ENCODE data around the gene RIC8A. TPM values are rescaled to one million over a fixed set of nuclear protein-coding genes. Genes with fewer than 3 reads are reported as not detected.
"Not testable (repeated sequence)": the region's sequence is repeated elsewhere in the genome, so short reads cannot be mapped to it uniquely, and the experiment has no call there.

The RIC8A gene
- total RNA-seq, result 108 and 114 TPM in 2 replicates

DNA sequence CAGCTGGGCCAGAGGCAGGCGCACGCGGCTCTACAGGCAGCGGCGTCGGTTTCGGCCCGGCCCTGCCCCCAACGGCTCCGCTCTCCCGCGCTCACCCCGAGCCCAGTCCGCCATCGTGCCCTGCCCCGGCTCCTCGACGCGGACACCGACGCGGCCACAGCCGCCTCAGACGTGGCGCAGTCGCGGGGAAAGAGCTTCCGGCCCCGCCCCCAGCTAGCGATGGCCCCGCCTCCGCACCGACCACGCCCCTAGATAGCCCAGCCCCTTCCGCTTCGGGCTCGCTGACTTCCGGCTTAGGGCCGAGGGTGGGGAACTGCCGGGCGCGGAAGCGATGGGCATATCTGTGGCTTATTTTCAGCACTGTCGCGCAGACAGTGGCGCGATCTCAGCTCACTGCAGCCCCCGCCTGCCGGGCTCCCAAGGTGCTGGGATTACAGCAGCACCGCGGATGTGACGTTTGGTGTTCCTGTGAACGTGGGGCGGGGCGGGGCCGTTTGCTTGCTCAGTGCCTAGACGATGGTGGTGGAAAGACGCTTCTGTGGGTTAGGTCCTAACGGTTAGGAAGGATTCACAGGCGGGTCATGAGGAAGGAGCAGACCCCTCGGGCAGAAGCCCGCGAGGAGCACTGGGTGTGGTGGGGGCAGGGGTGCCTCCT, at the start of gene RIC8A, which contains the start of gene BET1L:
Gene RIC8A, plus strand, starts transcription at position 501 of the 655 bp plus-strand sequence. CDS start 1,147 bp downstream, outside the sequence.
Gene BET1L, minus strand, starts transcription at position 192 of the 655 bp plus-strand sequence. Its CDS starts 78 bp downstream, at position 114.
- Mint-ChIP-seq H3K27ac (peak within 1 kb of the TSS; percentile 99), H3K27me3 (no peaks in the 10 kb centered on the region), H3K4me1 (peaks cover 46% of the 10 kb centered on the region), H3K4me3 (peak within 1 kb of the TSS; percentile 97), H3K9me3 (no peaks in the 10 kb centered on the region), H3K36me3 (ENCODE audit: low read depth) (peaks cover 70% of the 10 kb centered on the region)
- DNase-seq (peak; percentile 95), ATAC-seq (ENCODE audit: low read depth) (peak; percentile 82)
- CTCF ChIA-PET, result interaction anchor here (1.0 to 1.7 kb wide), 3 partner anchors 22 to 241 kb away, joined by 3 to 7 read pairs (median 3); no protein-coding TSS in a partner anchor
- TF ChIP-seq, protein P1, sequence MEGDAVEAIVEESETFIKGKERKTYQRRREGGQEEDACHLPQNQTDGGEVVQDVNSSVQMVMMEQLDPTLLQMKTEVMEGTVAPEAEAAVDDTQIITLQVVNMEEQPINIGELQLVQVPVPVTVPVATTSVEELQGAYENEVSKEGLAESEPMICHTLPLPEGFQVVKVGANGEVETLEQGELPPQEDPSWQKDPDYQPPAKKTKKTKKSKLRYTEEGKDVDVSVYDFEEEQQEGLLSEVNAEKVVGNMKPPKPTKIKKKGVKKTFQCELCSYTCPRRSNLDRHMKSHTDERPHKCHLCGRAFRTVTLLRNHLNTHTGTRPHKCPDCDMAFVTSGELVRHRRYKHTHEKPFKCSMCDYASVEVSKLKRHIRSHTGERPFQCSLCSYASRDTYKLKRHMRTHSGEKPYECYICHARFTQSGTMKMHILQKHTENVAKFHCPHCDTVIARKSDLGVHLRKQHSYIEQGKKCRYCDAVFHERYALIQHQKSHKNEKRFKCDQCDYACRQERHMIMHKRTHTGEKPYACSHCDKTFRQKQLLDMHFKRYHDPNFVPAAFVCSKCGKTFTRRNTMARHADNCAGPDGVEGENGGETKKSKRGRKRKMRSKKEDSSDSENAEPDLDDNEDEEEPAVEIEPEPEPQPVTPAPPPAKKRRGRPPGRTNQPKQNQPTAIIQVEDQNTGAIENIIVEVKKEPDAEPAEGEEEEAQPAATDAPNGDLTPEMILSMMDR (IDR thresholded peaks at IDR 0.05), result no peak
- POLR2A ChIA-PET, result interaction anchor here (0.6 to 3.5 kb wide), 31 partner anchors 9 to 703 kb away, joined by 3 to 55 read pairs (median 7); partner anchors contain the start of genes CHID1, HRAS, IFITM2 and LRRC56
- intact Hi-C loops (cut with micrococcal nuclease), result loop anchor here (1.0 to 2.0 kb wide), 8 partner anchors 29 to 602 kb away; partner anchors contain the start of genes LRRC56, PSMD13, RPLP2 and SIRT3

GRCh38 chr11:180242-180641, 27.3 kb upstream of the RIC8A start:
- POLR2A ChIA-PET; H3K4me1 Mint-ChIP-seq; H3K27me3 Mint-ChIP-seq; CTCF ChIA-PET; ATAC-seq (ENCODE audit: low read depth); H3K9me3 Mint-ChIP-seq; H3K36me3 Mint-ChIP-seq (ENCODE audit: low read depth); DNase-seq; H3K4me3 Mint-ChIP-seq; H3K27ac Mint-ChIP-seq; intact Hi-C loops (cut with micrococcal nuclease): not testable (repeated sequence)

DNA sequence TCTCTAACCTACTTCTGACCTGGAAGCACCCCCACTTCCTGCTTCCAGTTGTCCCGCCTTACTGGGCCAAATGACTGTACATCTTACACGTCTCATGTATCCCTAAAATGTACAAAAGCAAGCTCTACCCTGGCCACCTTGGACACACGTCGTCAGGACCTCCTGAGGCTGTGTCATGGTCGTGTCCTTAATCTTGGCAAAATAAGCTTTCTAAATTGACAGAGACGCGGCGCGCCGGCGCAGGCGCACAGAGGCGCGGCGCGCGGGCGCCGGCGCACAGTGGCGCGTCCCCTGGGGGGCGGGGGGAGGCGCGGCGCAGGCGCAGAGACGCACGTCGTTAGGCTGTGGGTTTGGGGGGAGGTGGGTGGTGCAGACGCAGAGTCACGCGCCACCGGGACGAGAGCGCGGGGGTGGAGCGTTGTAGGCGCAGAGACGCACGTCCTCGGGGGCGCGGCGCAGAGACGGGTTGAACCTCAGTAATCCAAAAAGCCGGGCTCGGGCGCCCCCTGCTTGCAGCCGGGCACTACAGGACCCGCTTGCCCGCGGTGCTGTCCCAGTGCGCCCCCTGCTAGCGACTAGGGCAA, 18.2 kb upstream of the RIC8A start:
- POLR2A ChIA-PET; H3K36me3 Mint-ChIP-seq (ENCODE audit: low read depth); DNase-seq; H3K4me3 Mint-ChIP-seq; H3K27ac Mint-ChIP-seq; H3K9me3 Mint-ChIP-seq; ATAC-seq (ENCODE audit: low read depth); CTCF ChIA-PET; H3K27me3 Mint-ChIP-seq; intact Hi-C loops (cut with micrococcal nuclease); H3K4me1 Mint-ChIP-seq: not testable (repeated sequence)

- not testable (repeated sequence) for H3K27ac Mint-ChIP-seq, H3K4me3 Mint-ChIP-seq
Measured at GRCh38 chr11:189843-190311, 17.6 kb upstream of the RIC8A start.

GRCh38 chr11:190546-190945, 17.0 kb upstream of the RIC8A start:
- DNase-seq; intact Hi-C loops (cut with micrococcal nuclease); H3K9me3 Mint-ChIP-seq; H3K4me3 Mint-ChIP-seq; ATAC-seq (ENCODE audit: low read depth); H3K27ac Mint-ChIP-seq; POLR2A ChIA-PET; H3K36me3 Mint-ChIP-seq (ENCODE audit: low read depth); H3K4me1 Mint-ChIP-seq; H3K27me3 Mint-ChIP-seq; CTCF ChIA-PET: not testable (repeated sequence)

More at GRCh38 chr11:189843-190311, 17.6 kb upstream of the RIC8A start:
- H3K4me1 Mint-ChIP-seq; H3K36me3 Mint-ChIP-seq (ENCODE audit: low read depth); intact Hi-C loops (cut with micrococcal nuclease); H3K9me3 Mint-ChIP-seq; POLR2A ChIA-PET; CTCF ChIA-PET; H3K27me3 Mint-ChIP-seq: not testable (repeated sequence)
- ATAC-seq (ENCODE audit: low read depth) (peak; percentile 76), DNase-seq (peak; percentile 23)

DNA sequence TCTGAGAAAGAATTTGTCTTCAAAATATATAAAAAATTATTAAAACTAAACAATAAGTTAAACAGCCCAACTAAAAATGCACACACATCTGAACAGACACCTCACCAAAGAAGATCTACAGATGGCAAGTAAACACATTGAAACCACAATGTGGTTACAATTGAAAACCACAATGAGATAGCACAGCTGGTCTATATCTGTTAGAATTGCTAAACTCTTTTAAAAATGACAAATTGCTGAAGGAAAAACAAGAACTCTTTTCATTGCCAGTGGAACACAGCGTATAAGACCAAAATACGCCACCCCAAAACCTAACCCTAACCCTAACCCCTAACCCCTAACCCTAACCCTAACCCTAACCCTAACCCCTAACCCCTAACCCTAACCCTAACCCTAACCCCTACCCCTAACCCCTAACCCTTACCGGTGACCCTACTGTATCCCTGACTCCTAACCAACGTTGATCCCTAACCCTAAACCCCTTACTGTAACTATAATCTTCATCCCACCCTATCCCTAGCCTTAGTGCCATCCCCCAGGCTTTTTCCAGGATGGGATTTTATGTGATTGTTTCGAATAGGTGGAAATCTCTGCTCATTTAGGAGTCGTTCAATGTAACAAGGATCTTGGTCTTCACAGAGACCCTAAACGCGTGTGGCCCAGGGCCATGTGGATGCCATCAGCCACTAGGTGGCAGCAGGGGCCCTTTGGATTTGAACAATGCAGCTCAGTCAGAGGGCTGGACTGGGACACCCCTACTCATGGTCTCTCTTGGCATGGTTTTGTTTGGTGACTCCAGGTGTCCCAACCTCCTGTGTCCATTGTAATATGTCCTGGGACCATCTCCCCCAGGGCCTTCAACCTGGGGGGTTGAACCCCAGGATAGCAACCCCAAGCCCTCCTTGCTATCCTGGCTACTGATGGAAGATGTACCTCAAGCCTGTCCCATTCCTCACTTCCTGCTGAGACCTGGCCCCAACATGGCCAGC, 15.7 kb upstream of the RIC8A start:
- H3K9me3 Mint-ChIP-seq; H3K4me3 Mint-ChIP-seq; H3K27ac Mint-ChIP-seq; CTCF ChIA-PET; intact Hi-C loops (cut with micrococcal nuclease); H3K27me3 Mint-ChIP-seq; POLR2A ChIA-PET; H3K4me1 Mint-ChIP-seq; H3K36me3 Mint-ChIP-seq (ENCODE audit: low read depth): not testable (repeated sequence)
- DNase-seq, result peak; percentile 16
- ATAC-seq (ENCODE audit: low read depth), result peak; percentile 51

DNA sequence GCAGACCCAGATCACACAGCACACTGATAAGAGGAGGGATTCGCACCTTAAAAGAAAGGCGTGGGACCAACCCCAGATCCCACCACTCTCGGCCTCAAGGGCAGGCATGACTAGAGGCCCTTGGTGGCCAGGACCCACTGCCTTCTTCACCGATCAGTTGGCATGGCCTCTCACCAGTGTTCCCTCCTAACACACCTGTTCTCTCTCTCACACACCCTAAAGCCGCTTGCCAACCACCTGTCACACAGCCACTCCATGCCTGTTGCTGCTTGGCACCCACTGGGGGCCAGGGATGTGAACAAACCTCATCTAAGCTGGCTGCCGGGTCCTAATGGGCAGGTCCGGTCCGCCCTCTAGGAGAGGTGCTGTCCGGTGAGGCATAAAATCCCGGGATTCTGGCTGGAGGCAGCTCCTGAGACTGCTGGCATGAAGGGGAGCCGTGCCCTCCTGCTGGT, 14.8 kb upstream of the RIC8A start, which contains the start of gene SCGB1C1:
Gene SCGB1C1, plus strand, starts transcription at position 405 of the 455 bp plus-strand sequence. Its CDS starts 22 bp downstream, at position 427.
- H3K4me3 Mint-ChIP-seq; H3K9me3 Mint-ChIP-seq; intact Hi-C loops (cut with micrococcal nuclease); H3K27me3 Mint-ChIP-seq; H3K36me3 Mint-ChIP-seq (ENCODE audit: low read depth); H3K27ac Mint-ChIP-seq; POLR2A ChIA-PET; ATAC-seq (ENCODE audit: low read depth); H3K4me1 Mint-ChIP-seq; CTCF ChIA-PET; DNase-seq: not testable (repeated sequence)

- H3K9me3 Mint-ChIP-seq; CTCF ChIA-PET; H3K4me3 Mint-ChIP-seq; intact Hi-C loops (cut with micrococcal nuclease); ATAC-seq (ENCODE audit: low read depth); H3K36me3 Mint-ChIP-seq (ENCODE audit: low read depth); H3K27ac Mint-ChIP-seq; POLR2A ChIA-PET; H3K27me3 Mint-ChIP-seq; H3K4me1 Mint-ChIP-seq: not testable (repeated sequence)
- peak; percentile 12 for DNase-seq
Measured at GRCh38 chr11:193481-193880, 14.0 kb upstream of the RIC8A start.

All from activated B cell treated with CpG ODN at 0.5 μM for 24 hours (primary cell).